Endodermal cell (in vitro differentiated cells): ENCODE results near the gene NR6A1. TPM values are rescaled to one million over a fixed set of nuclear protein-coding genes. Genes with fewer than 3 reads are reported as not detected.

Experiments used
- DNase-seq: peaks from one replicate; pipeline ENCODE4 v3.0.0-alpha.2; 2017
- H3K27ac ChIP-seq: 2 replicates; pipeline ENCODE4 v1.5.1; 2013; ENCODE audit warnings: mild to moderate bottlenecking, low read depth, low read length, moderate library complexity
- H3K27me3 ChIP-seq: 2 replicates; pipeline ENCODE4 v1.6.1; 2013; ENCODE audit warnings: mild to moderate bottlenecking, low read length, moderate library complexity; ENCODE audit not compliant: insufficient read depth, control insufficient read depth, poor library complexity, severe bottlenecking
- H3K36me3 ChIP-seq: 2 replicates; pipeline ENCODE4 v1.7.0; 2013; ENCODE audit warnings: mild to moderate bottlenecking, low read length, moderate library complexity; ENCODE audit not compliant: control insufficient read depth, insufficient read depth
- H3K4me1 ChIP-seq: one replicate; pipeline ENCODE4 v1.7.0; 2013; ENCODE audit warnings: low read length; ENCODE audit not compliant: control insufficient read depth, insufficient read depth
- H3K4me3 ChIP-seq: 2 replicates; pipeline ENCODE4 v1.5.1; 2013; ENCODE audit warnings: mild to moderate bottlenecking, low read length, moderate library complexity
- H3K9ac ChIP-seq: 2 replicates; pipeline ENCODE4 v1.6.1; 2013; ENCODE audit warnings: mild to moderate bottlenecking, low read length, moderate library complexity; ENCODE audit not compliant: poor library complexity, severe bottlenecking; ENCODE audit errors: extremely low read depth
- H3K9me3 ChIP-seq: 2 replicates; pipeline ENCODE4 v1.6.1; 2013; ENCODE audit warnings: mild to moderate bottlenecking, low read length, moderate library complexity; ENCODE audit not compliant: control insufficient read depth
- H3K27ac Mint-ChIP-seq: 2 replicates; pipeline ENCODE4 v1.8.0; 2020; ENCODE audit warnings: mixed read lengths
- H3K27me3 Mint-ChIP-seq: 2 replicates; pipeline ENCODE4 v1.8.0; 2021; ENCODE audit warnings: mild to moderate bottlenecking, mixed read lengths; ENCODE audit not compliant: insufficient read depth
- H3K36me3 Mint-ChIP-seq: 2 replicates; pipeline ENCODE4 v1.8.0; 2020; ENCODE audit warnings: low read depth, mixed read lengths
- H3K4me1 Mint-ChIP-seq: 2 replicates; pipeline ENCODE4 v1.8.0; 2020; ENCODE audit warnings: mixed read lengths
- H3K4me3 Mint-ChIP-seq: 2 replicates; pipeline ENCODE4 v1.8.0; 2020; ENCODE audit warnings: mild to moderate bottlenecking, moderate library complexity, mixed read lengths
- H3K9me3 Mint-ChIP-seq: 2 replicates; pipeline ENCODE4 v1.8.0; 2020; ENCODE audit warnings: mild to moderate bottlenecking, mixed read lengths
- WGBS, 2 experiments: methylation state at CpG; one replicate each; pipeline versions ENCODE4 v1.1.5 to v1.1.7; 2013; ENCODE audit warnings: missing lambda C conversion rate in 2 of 2, mixed read lengths in 1 of 2; ENCODE audit not compliant: insufficient coverage in 1 of 2, insufficient read length in 1 of 2; 5-methylcytosine and 5-hydroxymethylcytosine counted together
- total RNA-seq, 2 donors: library from RNA; stranded (reverse); fragmentation: NEBNext Ultra II Directional in 1 of 2; extraction: Animal tissue kit (Norgen Biotek cat#: 25700) in 1 of 2; gene quantifications; 2 replicates in 1 of 2; 3 replicates in 1 of 2; pipeline ENCODE4 v1.2.1, GENCODE V29; 2021
- TF ChIP-seq, protein P1 (sequence below): fragments of 200-600 bp; sonication (generic); conservative IDR thresholded peaks from 2 replicates; pipeline ENCODE4 v1.5.0; 2021; ENCODE audit warnings: antibody characterized with exemption, mild to moderate bottlenecking

Gene NR6A1
- total RNA-seq, 2 donors from 2014 or later: 168 to 206 TPM

GRCh38 chr9:124671861-124672260 is 99.2 kb downstream of the NR6A1 start:
- H3K36me3 Mint-ChIP-seq: peaks cover 2% of the 10 kb centered on the region
- WGBS, 2 experiments: 93 to 94% methylated on average over 2 to 5 of the region's 6 CpGs
- no peak for DNase-seq
- H3K36me3 ChIP-seq: no peaks in the 10 kb centered on the region
- H3K9me3 Mint-ChIP-seq: no peaks in the 10 kb centered on the region
- H3K27ac ChIP-seq: no peak overlapping the region
- no peak overlapping the region for H3K9ac ChIP-seq
- no peaks in the 10 kb centered on the region for H3K9me3 ChIP-seq
- H3K4me3 ChIP-seq: no peak overlapping the region
- TF ChIP-seq, protein P1, sequence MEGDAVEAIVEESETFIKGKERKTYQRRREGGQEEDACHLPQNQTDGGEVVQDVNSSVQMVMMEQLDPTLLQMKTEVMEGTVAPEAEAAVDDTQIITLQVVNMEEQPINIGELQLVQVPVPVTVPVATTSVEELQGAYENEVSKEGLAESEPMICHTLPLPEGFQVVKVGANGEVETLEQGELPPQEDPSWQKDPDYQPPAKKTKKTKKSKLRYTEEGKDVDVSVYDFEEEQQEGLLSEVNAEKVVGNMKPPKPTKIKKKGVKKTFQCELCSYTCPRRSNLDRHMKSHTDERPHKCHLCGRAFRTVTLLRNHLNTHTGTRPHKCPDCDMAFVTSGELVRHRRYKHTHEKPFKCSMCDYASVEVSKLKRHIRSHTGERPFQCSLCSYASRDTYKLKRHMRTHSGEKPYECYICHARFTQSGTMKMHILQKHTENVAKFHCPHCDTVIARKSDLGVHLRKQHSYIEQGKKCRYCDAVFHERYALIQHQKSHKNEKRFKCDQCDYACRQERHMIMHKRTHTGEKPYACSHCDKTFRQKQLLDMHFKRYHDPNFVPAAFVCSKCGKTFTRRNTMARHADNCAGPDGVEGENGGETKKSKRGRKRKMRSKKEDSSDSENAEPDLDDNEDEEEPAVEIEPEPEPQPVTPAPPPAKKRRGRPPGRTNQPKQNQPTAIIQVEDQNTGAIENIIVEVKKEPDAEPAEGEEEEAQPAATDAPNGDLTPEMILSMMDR: no peak
- no peak overlapping the region for H3K27ac Mint-ChIP-seq
- no peaks in the 10 kb centered on the region for H3K4me1 ChIP-seq
- H3K4me3 Mint-ChIP-seq: no peak overlapping the region
- no peaks in the 10 kb centered on the region for H3K27me3 ChIP-seq
- no peaks in the 10 kb centered on the region for H3K27me3 Mint-ChIP-seq
- H3K4me1 Mint-ChIP-seq: peaks cover 6% of the 10 kb centered on the region

DNA sequence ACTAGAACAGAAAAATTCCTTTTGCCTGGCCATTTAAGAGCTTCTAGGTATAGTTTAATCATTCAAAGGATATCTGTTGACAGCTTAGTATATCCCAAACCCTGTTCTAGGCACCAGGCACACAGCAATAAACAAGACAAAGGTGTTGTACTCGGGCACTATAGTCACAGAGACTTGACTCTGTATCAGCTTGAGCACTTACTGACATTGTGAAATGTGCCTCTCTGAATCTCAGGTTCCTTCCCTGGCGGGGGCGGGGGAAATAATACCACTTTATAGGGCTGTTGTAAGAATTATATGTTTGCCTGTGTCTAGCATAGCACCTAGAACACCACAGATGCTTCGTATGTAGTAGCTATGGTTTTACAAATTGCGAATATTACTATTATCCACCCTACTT is 104.5 kb downstream of the NR6A1 start:
- Mint-ChIP-seq H3K4me3 (no peak overlapping the region), H3K27me3 (no peaks in the 10 kb centered on the region), H3K9me3 (no peaks in the 10 kb centered on the region), H3K4me1 (peaks cover 4% of the 10 kb centered on the region), H3K27ac (no peak overlapping the region), H3K36me3 (peaks cover 2% of the 10 kb centered on the region)
- no peak overlapping the region for H3K4me3 ChIP-seq
- no peaks in the 10 kb centered on the region for H3K27me3 ChIP-seq
- H3K4me1 ChIP-seq: no peaks in the 10 kb centered on the region
- H3K9ac ChIP-seq: no peak overlapping the region
- TF ChIP-seq, protein P1: no peak
- peaks cover 5% of the 10 kb centered on the region for H3K36me3 ChIP-seq
- no peaks in the 10 kb centered on the region for H3K9me3 ChIP-seq
- no peak for DNase-seq
- H3K27ac ChIP-seq: no peak overlapping the region
- 80 to 93% methylated on average over 2 to 5 of the region's 5 CpGs for WGBS, 2 experiments

DNA sequence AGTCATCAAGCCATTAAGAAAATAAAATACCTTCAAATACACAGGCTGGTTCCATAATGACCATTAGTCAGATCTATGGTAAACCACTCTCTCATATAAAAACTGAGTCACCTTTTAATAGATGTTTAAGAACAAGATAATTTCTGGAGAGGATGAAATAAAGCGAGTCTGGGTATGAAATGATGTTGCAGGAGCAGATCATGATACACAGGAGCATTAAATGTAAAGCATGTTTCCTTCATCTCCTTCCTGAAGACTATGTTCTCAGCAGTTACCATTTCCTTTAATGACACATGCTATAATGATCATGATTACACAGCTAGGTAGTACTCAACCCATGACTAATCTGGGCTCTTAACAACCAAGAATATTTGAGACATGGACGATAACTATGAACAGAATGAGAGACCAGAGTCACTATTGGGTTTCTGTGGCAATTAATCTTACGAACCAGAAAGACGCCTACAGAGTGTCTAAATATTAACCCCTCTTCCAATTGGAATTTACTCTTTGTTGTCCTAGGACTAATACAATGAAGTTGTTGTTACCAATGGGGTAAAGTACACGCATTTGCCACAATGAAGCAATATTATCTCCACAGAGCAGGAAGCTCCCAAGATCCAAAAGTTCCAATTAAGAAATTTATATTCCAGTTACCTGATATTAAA is 105.6 kb downstream of the NR6A1 start:
- Histone ChIP-seq H3K4me1 (no peaks in the 10 kb centered on the region), H3K27ac (no peak overlapping the region), H3K36me3 (peaks cover 5% of the 10 kb centered on the region), H3K9me3 (no peaks in the 10 kb centered on the region), H3K9ac (no peak overlapping the region), H3K4me3 (no peak overlapping the region), H3K27me3 (no peaks in the 10 kb centered on the region)
- DNase-seq: no peak
- Mint-ChIP-seq H3K27ac (no peak overlapping the region), H3K27me3 (no peaks in the 10 kb centered on the region), H3K36me3 (peaks cover 2% of the 10 kb centered on the region), H3K4me1 (peaks cover 12% of the 10 kb centered on the region), H3K4me3 (no peak overlapping the region), H3K9me3 (no peaks in the 10 kb centered on the region)
- WGBS, 2 experiments: 75% methylated on average over 4 to 5 of the region's 5 CpGs
- TF ChIP-seq, protein P1: no peak
